ENCODE data around the gene HECTD1. TPM values are rescaled to one million over a fixed set of nuclear protein-coding genes. Genes with fewer than 3 reads are reported as not detected.
A peak's percentile ranks its signal among the peaks of the same experiment; 100 is the strongest.

The HECTD1 gene
- total RNA-seq, 1 donor: 266 TPM

- H3K4me3 ChIP-seq (ENCODE audit: low read depth, low read length): no peak overlapping the region
- DNase-seq (ENCODE audit: low read depth): no peak
- TF ChIP-seq CTCF (IDR thresholded peaks at IDR 0.05; ENCODE audit: insufficient read depth, low read length): no peak
Measured at GRCh38 chr14:31122921-31123320, 84.7 kb downstream of the HECTD1 start.

GRCh38 chr14:31122098-31122611 lies 85.4 kb downstream of the HECTD1 start:
- H3K4me3 ChIP-seq (ENCODE audit: low read depth, low read length): no peak overlapping the region
- TF ChIP-seq CTCF (IDR thresholded peaks at IDR 0.05; ENCODE audit: insufficient read depth, low read length): no peak
- DNase-seq (ENCODE audit: low read depth): no peak

- DNase-seq (ENCODE audit: low read depth): peak; percentile 16
- no peak for TF ChIP-seq CTCF (IDR thresholded peaks at IDR 0.05; ENCODE audit: insufficient read depth, low read length)
- no peak overlapping the region for H3K4me3 ChIP-seq (ENCODE audit: low read depth, low read length)
Measured at GRCh38 chr14:31118892-31119291, 88.7 kb downstream of the HECTD1 start.

GRCh38 chr14:31113794-31114193 lies 93.8 kb downstream of the HECTD1 start:
- TF ChIP-seq CTCF (IDR thresholded peaks at IDR 0.05; ENCODE audit: insufficient read depth, low read length): no peak
- no peak overlapping the region for H3K4me3 ChIP-seq (ENCODE audit: low read depth, low read length)
- DNase-seq (ENCODE audit: low read depth): no peak

- H3K4me3 ChIP-seq (ENCODE audit: low read depth, low read length): no peak overlapping the region
- DNase-seq (ENCODE audit: low read depth): no peak
- TF ChIP-seq CTCF (IDR thresholded peaks at IDR 0.05; ENCODE audit: insufficient read depth, low read length): no peak
Measured at GRCh38 chr14:31110872-31111271, 96.7 kb downstream of the HECTD1 start.

- no peak overlapping the region for H3K4me3 ChIP-seq (ENCODE audit: low read depth, low read length)
- no peak for DNase-seq (ENCODE audit: low read depth)
- TF ChIP-seq CTCF (IDR thresholded peaks at IDR 0.05; ENCODE audit: insufficient read depth, low read length): no peak
Measured at GRCh38 chr14:31109257-31109656, 98.3 kb downstream of the HECTD1 start.

- H3K4me3 ChIP-seq (ENCODE audit: low read depth, low read length): no peak overlapping the region
- no peak for TF ChIP-seq CTCF (IDR thresholded peaks at IDR 0.05; ENCODE audit: insufficient read depth, low read length)
- no peak for DNase-seq (ENCODE audit: low read depth)
Measured at GRCh38 chr14:31106768-31107167, 100.8 kb downstream of the HECTD1 start.

Data from fibroblast of the aortic adventitia (primary cell).